ENCODE results near the gene GCNT3. TPM values are rescaled to one million over a fixed set of nuclear protein-coding genes. Genes with fewer than 3 reads are reported as not detected.

Gene GCNT3
- total and polyA plus RNA-seq, 2 of the 8 experiments (the other 6 are each of a cell fraction or from before 2014, with no cell fraction given) = not detected

- no peak for TF ChIP-seq CHD7 (IDR thresholded peaks at IDR 0.05; ENCODE audit: insufficient replicate concordance, low read length)
- no peak for TF ChIP-seq TAF1 (IDR thresholded peaks at IDR 0.05; ENCODE audit: low read depth, low read length)
- no peak for TF ChIP-seq SP2 (IDR thresholded peaks at IDR 0.05; ENCODE audit: low read length)
- TF ChIP-seq CREB1 (IDR thresholded peaks at IDR 0.05) = no peak
- no peak for TF ChIP-seq SIX5 (IDR thresholded peaks at IDR 0.05; ENCODE audit: low read depth, low read length)
- no peak for TF ChIP-seq CTCF (IDR thresholded peaks at IDR 0.05; ENCODE audit: control extremely low read depth in 1 of 3, insufficient read depth in 1 of 3, low read depth in 1 of 3, low read length in 3 of 3)
- TF ChIP-seq KDM1A (IDR thresholded peaks at IDR 0.05; ENCODE audit: borderline replicate concordance, low read length) = no peak
These were observed 40.0 kb upstream of the GCNT3 start (continued) for GRCh38 chr15:59571606-59572005.
